ENCODE results near the gene HMGCL. TPM values are rescaled to one million over a fixed set of nuclear protein-coding genes. Genes with fewer than 3 reads are reported as not detected.
A peak's percentile ranks its signal among the peaks of the same experiment; 100 is the strongest.

HMGCL gene
- total RNA-seq, 2 experiments from 2014 or later, result 34.2 to 35.3 TPM

DNA sequence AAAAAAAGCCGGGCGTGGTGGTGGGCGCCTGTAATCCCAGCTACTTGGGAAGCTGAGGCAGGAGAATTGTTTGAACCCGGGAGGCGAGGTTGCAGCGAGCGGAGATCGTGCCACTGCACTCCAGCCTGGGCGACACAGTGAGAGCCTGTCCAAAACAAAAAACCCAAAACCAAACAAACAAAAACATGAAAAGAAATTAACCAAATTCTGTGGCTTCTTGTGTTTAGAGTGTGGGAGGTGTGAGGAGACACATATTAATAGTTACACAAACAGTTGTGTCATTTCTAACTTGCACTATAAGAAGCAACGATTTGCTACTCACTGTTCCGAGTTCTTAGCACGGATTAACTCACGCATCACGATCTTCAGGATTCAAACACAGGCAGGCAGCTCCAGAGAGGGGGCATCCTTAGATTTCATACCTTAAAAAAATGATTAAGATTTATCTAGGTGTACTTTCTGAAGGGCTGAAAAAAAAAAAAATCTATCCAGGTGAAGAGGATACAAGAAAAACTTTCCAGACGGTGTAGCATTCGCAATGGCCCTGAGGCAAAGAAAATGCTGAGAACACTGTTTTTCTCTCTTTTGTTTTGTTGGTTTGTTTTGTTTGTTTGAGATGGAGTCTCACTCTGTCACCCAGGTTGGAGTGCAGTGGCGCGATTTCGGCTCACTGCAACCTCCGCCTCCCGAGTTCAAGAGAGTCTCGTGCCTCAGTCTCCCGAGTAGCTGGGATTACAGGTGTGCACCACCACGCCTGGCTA, 713 bp upstream of the HMGCL start:
- H3K27ac Mint-ChIP-seq, result peak overlapping the region; percentile 95
- POLR2A ChIA-PET, result interaction anchor here (0.6 to 2.6 kb wide), 9 partner anchors 10 to 198 kb away, joined by 3 to 14 read pairs (median 4); partner anchors contain the start of gene GALE
- intact Hi-C loops (cut with micrococcal nuclease), result loop anchor here (1.0 to 5.0 kb wide), 3 partner anchors 12 to 131 kb away; partner anchors contain the start of genes FUCA1 and PNRC2
- no peaks in the 10 kb centered on the region for H3K27me3 Mint-ChIP-seq
- peak overlapping the region; percentile 97 for H3K4me3 Mint-ChIP-seq
- peaks cover 17% of the 10 kb centered on the region for H3K4me1 Mint-ChIP-seq (ENCODE audit: low read depth)
- DNase-seq, result no peak
- CTCF ChIA-PET, result interaction anchor here (0.6 to 8.0 kb wide), 7 partner anchors 15 to 73 kb away, joined by 3 to 84 read pairs (median 4); no protein-coding TSS in a partner anchor
- no peaks in the 10 kb centered on the region for H3K9me3 Mint-ChIP-seq
- H3K36me3 Mint-ChIP-seq, result peaks cover 3% of the 10 kb centered on the region

DNA sequence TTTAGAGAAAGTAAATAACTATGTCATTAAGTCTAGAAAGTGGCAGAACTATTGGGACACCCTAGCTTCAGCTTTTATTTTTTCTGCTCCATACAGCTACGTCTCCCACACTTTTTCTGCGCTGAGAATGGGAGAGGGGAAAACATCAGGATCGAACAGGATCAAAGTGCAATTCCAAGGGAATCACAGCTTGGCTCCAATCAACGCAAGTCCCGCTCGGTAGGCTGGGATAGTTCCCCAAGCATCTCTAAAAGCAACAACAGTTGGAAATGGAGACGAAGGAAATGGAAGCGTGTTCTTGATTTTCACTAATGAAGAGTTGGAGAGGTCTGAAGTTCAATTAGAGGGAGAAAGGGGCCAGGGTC, 536 bp downstream of the HMGCL start:
- Mint-ChIP-seq H3K4me1 (ENCODE audit: low read depth) (peaks cover 17% of the 10 kb centered on the region), H3K4me3 (peak overlapping the region; percentile 97), H3K27me3 (no peaks in the 10 kb centered on the region), H3K36me3 (peaks cover 3% of the 10 kb centered on the region), H3K9me3 (no peaks in the 10 kb centered on the region), H3K27ac (peak overlapping the region; percentile 95)
- ChIA-PET CTCF (interaction anchor here (0.6 to 8.0 kb wide), 4 partner anchors 14 to 34 kb away, joined by 3 to 84 read pairs (median 4); no protein-coding TSS in a partner anchor), POLR2A (interaction anchor here (1.0 to 2.6 kb wide), 4 partner anchors 14 to 139 kb away, joined by 3 to 14 read pairs (median 4); partner anchors contain the start of gene GALE)
- DNase-seq, result no peak
- intact Hi-C loops (cut with micrococcal nuclease), result loop anchor here (1.0 to 5.0 kb wide), 3 partner anchors 14 to 133 kb away; partner anchors contain the start of genes FUCA1 and PNRC2

DNA sequence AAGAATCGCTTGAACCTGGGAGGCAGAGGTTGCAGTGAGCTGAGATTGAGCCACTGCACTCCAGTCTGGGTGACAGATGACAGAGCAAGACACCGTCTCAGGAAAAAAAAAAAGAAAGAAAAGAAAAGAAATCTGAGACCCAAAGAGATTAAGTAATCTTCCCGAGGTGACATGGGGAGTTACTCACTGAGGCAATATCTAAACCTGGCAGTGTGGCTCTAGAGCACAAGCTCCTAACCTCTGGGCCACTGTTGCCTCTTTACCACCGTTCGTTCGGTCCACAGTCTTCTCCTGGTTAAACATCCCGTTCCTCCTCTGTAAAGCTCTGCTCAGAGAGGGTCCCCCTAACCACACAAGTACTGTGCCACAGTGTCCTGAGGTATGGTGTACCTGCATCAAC, 1.5 kb downstream of the HMGCL start:
- Mint-ChIP-seq H3K9me3 (no peaks in the 10 kb centered on the region), H3K27ac (no peak overlapping the region), H3K4me3 (peak overlapping the region; percentile 32), H3K36me3 (peaks cover 3% of the 10 kb centered on the region), H3K27me3 (no peaks in the 10 kb centered on the region), H3K4me1 (ENCODE audit: low read depth) (peaks cover 17% of the 10 kb centered on the region)
- intact Hi-C loops (cut with micrococcal nuclease), result no loop called here
- CTCF ChIA-PET, result interaction anchor here (1.1 to 8.0 kb wide), 3 partner anchors 13 to 20 kb away, joined by 3 to 84 read pairs (median 4); no protein-coding TSS in a partner anchor
- DNase-seq, result no peak
- POLR2A ChIA-PET, result interaction anchor here (1.0 to 2.6 kb wide), 2 partner anchors 22 to 140 kb away, joined by 3 to 14 read pairs; partner anchors contain the start of gene GALE

DNA sequence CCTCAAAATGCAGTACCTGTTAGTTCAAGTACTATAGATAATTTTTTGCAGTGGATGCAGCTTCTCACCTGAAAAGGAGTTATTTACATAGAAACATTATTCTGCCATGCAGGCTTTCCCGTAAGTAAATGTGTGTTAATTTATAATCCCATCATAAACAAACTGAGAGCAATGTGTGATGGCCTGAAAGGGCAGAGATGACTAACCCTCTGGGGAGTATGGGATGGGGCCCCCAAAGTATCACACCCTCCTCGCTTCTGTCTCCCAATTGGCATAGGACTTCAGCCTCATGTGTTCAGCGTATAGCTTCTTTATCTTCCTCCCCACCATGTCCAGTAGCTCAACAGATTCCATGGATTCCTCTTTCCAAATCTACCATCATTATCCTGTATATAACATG, 7.6 kb downstream of the HMGCL start:
- intact Hi-C loops (cut with micrococcal nuclease), result no loop called here

DNA sequence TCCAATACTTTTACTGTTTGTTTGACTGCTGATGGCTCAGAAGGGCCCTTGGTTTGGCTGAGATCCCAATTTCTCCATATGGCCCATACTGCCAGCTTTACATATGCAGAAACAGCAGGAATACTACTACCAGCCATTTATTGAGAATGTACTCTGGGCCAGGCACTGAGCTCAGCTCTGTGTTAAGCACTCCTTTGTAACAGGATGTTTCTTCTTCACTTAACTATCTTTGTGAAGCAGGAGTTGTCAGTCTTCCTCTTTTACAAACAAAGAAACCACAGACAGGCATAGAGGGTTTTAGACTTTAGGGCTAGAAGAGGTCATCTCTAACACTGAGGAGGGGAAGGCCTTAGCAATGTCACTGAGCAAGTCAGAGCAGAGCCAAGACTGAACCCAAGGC, 8.3 kb downstream of the HMGCL start:
- intact Hi-C loops (cut with micrococcal nuclease), result no loop called here
- Mint-ChIP-seq H3K27me3 (no peaks in the 10 kb centered on the region), H3K4me1 (ENCODE audit: low read depth) (peaks cover 3% of the 10 kb centered on the region), H3K4me3 (no peak overlapping the region), H3K27ac (no peak overlapping the region), H3K9me3 (no peaks in the 10 kb centered on the region), H3K36me3 (peaks cover 19% of the 10 kb centered on the region)
- DNase-seq, result no peak
- ChIA-PET POLR2A (interaction anchor here (0.6 to 1.5 kb wide), 2 partner anchors 10 to 43 kb away, joined by 3 read pairs; no protein-coding TSS in a partner anchor), CTCF (interaction anchor here (1.5 kb wide), 1 partner anchor 45 kb away, joined by 4 read pairs; no protein-coding TSS in a partner anchor)

More for the DNA sequence above, 7.6 kb downstream of the HMGCL start:
- ChIA-PET POLR2A (interaction anchor here (1.7 kb wide), 1 partner anchor 17 kb away, joined by 5 read pairs; the partner anchor contains the start of gene GALE), CTCF (interaction anchor here (0.6 kb wide), 1 partner anchor 1015 kb away, joined by 3 read pairs; no protein-coding TSS in a partner anchor)
- Mint-ChIP-seq H3K27ac (no peak overlapping the region), H3K4me1 (ENCODE audit: low read depth) (peaks cover 3% of the 10 kb centered on the region), H3K9me3 (no peaks in the 10 kb centered on the region), H3K36me3 (peaks cover 16% of the 10 kb centered on the region), H3K4me3 (no peak overlapping the region), H3K27me3 (no peaks in the 10 kb centered on the region)
- no peak for DNase-seq

DNA sequence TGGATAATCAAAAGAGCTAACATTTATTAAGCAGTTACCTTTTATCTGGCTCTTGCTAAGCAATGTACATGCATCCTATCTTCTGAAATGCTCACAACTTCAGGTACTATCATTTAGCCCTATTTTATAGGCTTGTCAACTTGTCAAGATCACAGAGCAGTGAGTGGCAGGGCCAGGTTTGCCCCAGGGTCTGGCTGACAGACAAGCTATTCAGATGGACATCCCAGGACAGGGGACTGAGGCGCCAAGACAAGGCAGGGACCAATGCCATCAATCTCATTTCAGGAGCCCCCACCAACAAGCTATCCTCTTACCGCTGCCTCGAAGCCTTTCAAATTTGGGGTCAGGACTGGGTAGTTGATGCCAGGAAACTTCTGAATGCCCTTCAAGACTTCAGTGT, 8.9 kb downstream of the HMGCL start:
- Mint-ChIP-seq H3K9me3 (no peaks in the 10 kb centered on the region), H3K36me3 (peaks cover 20% of the 10 kb centered on the region), H3K4me3 (no peak overlapping the region), H3K4me1 (ENCODE audit: low read depth) (peaks cover 3% of the 10 kb centered on the region), H3K27me3 (no peaks in the 10 kb centered on the region), H3K27ac (no peak overlapping the region)
- intact Hi-C loops (cut with micrococcal nuclease), result no loop called here
- DNase-seq, result no peak
- ChIA-PET POLR2A (interaction anchor here (0.6 to 1.5 kb wide), 3 partner anchors 9 to 43 kb away, joined by 3 read pairs; no protein-coding TSS in a partner anchor), CTCF (interaction anchor here (1.5 kb wide), 1 partner anchor 45 kb away, joined by 4 read pairs; no protein-coding TSS in a partner anchor)

DNA sequence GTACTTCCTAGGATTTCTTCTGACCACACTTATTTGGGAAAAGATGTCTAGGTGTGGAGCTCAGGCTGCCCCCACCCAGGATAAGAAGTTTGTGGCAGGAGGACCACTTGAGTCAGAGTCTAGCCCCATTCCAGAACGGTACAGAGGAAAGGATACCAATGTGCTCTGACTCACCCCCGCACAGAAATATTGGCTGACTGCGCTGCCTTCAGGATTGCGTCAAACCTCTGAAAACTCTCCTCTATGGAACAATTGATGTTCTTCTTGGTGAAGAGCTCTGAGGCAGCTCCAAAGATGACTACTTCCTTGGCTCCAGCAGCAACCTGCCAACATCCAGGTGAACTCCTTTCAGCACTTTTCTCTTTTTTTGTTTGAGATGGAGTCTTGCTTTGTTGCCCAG, 11.2 kb downstream of the HMGCL start:
- no peak overlapping the region for H3K4me3 Mint-ChIP-seq
- peaks cover 15% of the 10 kb centered on the region for H3K4me1 Mint-ChIP-seq (ENCODE audit: low read depth)
- no peak overlapping the region for H3K27ac Mint-ChIP-seq
- peaks cover 22% of the 10 kb centered on the region for H3K36me3 Mint-ChIP-seq
- no peaks in the 10 kb centered on the region for H3K27me3 Mint-ChIP-seq
- no peak for DNase-seq
- intact Hi-C loops (cut with micrococcal nuclease), result no loop called here
- ChIA-PET POLR2A (interaction anchor here (0.6 kb wide), 1 partner anchor 12 kb away, joined by 3 read pairs; no protein-coding TSS in a partner anchor), CTCF (interaction anchor here (1.2 kb wide), 1 partner anchor 103 kb away, joined by 4 read pairs; no protein-coding TSS in a partner anchor)
- no peaks in the 10 kb centered on the region for H3K9me3 Mint-ChIP-seq

DNA sequence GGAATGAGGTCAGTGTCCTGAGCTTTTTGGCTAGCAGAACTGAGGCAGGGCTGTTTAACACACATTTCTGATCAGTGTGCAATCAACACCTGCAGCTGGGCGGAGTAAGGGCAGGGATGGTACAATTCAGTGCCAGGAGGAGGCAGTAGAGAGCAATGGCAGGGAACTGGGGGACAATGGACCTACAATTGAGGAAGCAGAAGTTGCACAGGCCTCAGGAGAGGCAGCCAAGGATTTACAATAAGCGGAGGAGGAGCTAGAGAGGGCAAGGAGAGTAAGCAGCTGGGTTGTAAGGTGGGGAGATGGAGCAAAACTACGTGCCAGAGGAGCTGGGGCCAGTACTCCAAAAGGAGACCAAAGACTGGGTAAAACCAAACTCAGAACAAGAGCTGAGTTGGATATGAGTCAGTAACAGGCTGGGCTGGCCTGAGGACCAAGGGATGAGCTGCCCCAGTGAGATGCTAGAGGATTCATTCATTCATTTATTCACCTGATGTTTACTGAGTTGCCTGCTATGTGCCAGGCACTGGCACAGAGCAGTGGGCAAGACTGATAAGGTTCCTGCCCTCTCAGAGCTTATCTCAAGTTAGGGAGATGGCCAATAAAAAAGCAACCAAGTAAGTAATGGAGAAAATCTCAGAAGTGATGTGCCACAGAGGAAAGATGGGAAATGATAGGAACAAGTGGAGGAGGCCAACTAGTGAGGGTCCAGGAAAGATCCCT, 14.2 kb downstream of the HMGCL start:
- ChIA-PET CTCF (interaction anchor here (0.8 to 5.1 kb wide), 31 partner anchors 10 to 217 kb away, joined by 3 to 84 read pairs (median 5); partner anchors contain the start of genes FUCA1, GALE, HMGCL and LYPLA2), POLR2A (interaction anchor here (0.6 to 1.5 kb wide), 3 partner anchors 11 to 712 kb away, joined by 3 to 5 read pairs (median 5); partner anchors contain the start of genes GALE and HMGCL)
- Mint-ChIP-seq H3K36me3 (peaks cover 14% of the 10 kb centered on the region), H3K9me3 (no peaks in the 10 kb centered on the region), H3K27me3 (no peaks in the 10 kb centered on the region), H3K4me1 (ENCODE audit: low read depth) (peaks cover 12% of the 10 kb centered on the region), H3K4me3 (no peak overlapping the region), H3K27ac (no peak overlapping the region)
- peak; percentile 73 for DNase-seq
- intact Hi-C loops (cut with micrococcal nuclease), result loop anchor here (2.0 kb wide), 1 partner anchor 106 kb away; no protein-coding TSS in a partner anchor

DNA sequence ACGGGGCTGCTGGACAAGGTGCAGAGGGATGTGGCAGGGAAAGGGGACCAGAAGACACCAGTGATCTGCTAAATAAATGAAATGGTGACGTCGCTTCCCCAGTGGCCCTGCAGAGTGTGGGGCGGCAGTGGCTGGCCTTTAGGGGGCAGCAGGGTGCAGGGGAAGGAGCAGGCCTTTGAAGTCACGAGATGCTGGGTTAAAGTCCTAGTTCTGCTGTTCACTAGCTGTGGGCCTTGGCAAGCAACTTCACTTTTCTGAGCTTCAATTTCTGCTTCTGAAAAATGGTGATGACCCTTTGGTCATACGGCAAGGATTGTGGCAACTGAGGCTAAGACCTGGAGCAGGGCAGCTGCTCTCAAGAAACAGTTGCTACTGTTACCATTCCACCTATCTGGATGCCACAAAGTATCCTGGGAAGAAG, 15.5 kb downstream of the HMGCL start:
- no peaks in the 10 kb centered on the region for H3K9me3 Mint-ChIP-seq
- peak; percentile 89 for DNase-seq
- ChIA-PET CTCF (interaction anchor here (0.6 to 5.1 kb wide), 26 partner anchors 8 to 615 kb away, joined by 3 to 84 read pairs (median 8); partner anchors contain the start of genes FUCA1, GALE, HMGCL and LYPLA2), POLR2A (interaction anchor here (0.7 to 1.5 kb wide), 3 partner anchors 9 to 21 kb away, joined by 3 to 5 read pairs (median 5); partner anchors contain the start of genes GALE and HMGCL)
- H3K27me3 Mint-ChIP-seq, result no peaks in the 10 kb centered on the region
- intact Hi-C loops (cut with micrococcal nuclease), result loop anchor here (1.0 to 2.0 kb wide), 2 partner anchors 59 to 107 kb away; partner anchors contain the start of gene FUCA1
- H3K4me3 Mint-ChIP-seq, result no peak overlapping the region
- no peak overlapping the region for H3K27ac Mint-ChIP-seq
- peaks cover 12% of the 10 kb centered on the region for H3K36me3 Mint-ChIP-seq
- H3K4me1 Mint-ChIP-seq (ENCODE audit: low read depth), result peaks cover 12% of the 10 kb centered on the region

DNA sequence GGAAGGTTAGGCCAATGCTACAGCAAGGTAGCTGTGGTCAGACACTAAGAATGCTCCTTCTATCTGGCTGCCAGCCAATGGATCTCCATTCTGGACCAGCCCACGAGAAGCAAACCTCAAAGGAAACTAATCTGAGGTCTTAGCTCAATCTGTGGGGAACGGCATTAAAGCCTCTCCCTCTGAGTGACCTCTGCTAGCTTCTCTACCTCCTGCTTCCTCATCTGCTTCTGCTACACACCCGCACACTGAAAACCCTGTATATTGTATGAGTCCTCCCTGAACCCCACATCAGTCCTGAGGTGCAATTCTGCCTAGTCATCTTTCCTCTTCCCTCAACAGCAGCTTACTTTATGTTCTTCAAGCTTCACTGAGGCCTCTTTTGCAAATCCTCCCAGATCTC, 17.8 kb downstream of the HMGCL start:
- no peak for DNase-seq
- H3K4me1 Mint-ChIP-seq (ENCODE audit: low read depth), result peaks cover 12% of the 10 kb centered on the region
- peaks cover 6% of the 10 kb centered on the region for H3K36me3 Mint-ChIP-seq
- H3K4me3 Mint-ChIP-seq, result no peak overlapping the region
- no peaks in the 10 kb centered on the region for H3K27me3 Mint-ChIP-seq
- POLR2A ChIA-PET, result interaction anchor here (0.6 to 0.7 kb wide), 3 partner anchors 9 to 140 kb away, joined by 3 read pairs; no protein-coding TSS in a partner anchor
- intact Hi-C loops (cut with micrococcal nuclease), result no loop called here
- no peaks in the 10 kb centered on the region for H3K9me3 Mint-ChIP-seq
- CTCF ChIA-PET, result interaction anchor here (1.2 to 2.2 kb wide), 4 partner anchors 17 to 107 kb away, joined by 3 to 9 read pairs (median 4); no protein-coding TSS in a partner anchor
- H3K27ac Mint-ChIP-seq, result no peak overlapping the region

DNA sequence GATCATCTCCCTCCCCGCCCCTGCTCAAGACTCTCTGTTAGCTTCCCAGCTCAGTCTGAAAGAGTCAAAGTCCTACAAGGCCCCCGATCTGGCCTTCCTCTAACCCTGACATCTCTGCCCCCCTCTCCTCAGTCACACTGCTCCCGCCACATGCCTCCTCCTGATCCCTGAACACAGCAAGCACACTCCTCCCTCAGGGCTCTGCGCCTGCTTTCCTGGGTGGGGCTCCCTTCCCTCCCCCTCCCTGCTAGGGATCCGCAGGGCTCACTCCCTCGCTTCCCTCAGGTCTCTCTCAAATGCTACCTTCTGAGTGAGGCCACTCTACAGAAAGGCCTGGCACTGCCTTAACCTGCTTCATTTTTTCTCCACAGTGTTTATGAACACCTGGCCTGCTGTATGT, 18.9 kb downstream of the HMGCL start:
- no peaks in the 10 kb centered on the region for H3K9me3 Mint-ChIP-seq
- H3K36me3 Mint-ChIP-seq, result peaks cover 2% of the 10 kb centered on the region
- H3K4me1 Mint-ChIP-seq (ENCODE audit: low read depth), result peaks cover 16% of the 10 kb centered on the region
- no peak overlapping the region for H3K4me3 Mint-ChIP-seq
- intact Hi-C loops (cut with micrococcal nuclease), result no loop called here
- no peak overlapping the region for H3K27ac Mint-ChIP-seq
- ChIA-PET CTCF (interaction anchor here (0.7 to 2.2 kb wide), 4 partner anchors 34 to 108 kb away, joined by 3 to 9 read pairs (median 4); no protein-coding TSS in a partner anchor), POLR2A (interaction anchor here (0.6 kb wide), 1 partner anchor 19 kb away, joined by 3 read pairs; the partner anchor contains the start of gene HMGCL)
- no peaks in the 10 kb centered on the region for H3K27me3 Mint-ChIP-seq
- DNase-seq, result no peak
